Mucosa of gallbladder (tissue), 1 donor: Measurements from ENCODE around the gene CFL1. TPM values are rescaled to one million over a fixed set of nuclear protein-coding genes. Genes with fewer than 3 reads are reported as not detected.
A peak's percentile ranks its signal among the peaks of the same experiment; 100 is the strongest.
"Not testable (repeated sequence)": the region's sequence is repeated elsewhere in the genome, so short reads cannot be mapped to it uniquely, and the experiment has no call there.

ENCODE experiments used
- DNase-seq: peaks from one replicate; pipeline ENCODE4 v3.0.0-alpha.2; 2020; ENCODE audit warnings: low spot score
- total RNA-seq: library from RNA; stranded (reverse); gene quantifications from one replicate; pipeline ENCODE4 v1.2.1, GENCODE V29; 2021
- donor health status: DM: no; HTN: no; CAD: no.

CFL1 gene
- total RNA-seq = 692 TPM

GRCh38 chr11:65857853-65858680, at the start of gene CFL1:
Gene CFL1 (minus strand): TSS chr11:65858180. CDS start chr11:65858099, 81 bp downstream.
- peak; percentile 99 for DNase-seq

DNA sequence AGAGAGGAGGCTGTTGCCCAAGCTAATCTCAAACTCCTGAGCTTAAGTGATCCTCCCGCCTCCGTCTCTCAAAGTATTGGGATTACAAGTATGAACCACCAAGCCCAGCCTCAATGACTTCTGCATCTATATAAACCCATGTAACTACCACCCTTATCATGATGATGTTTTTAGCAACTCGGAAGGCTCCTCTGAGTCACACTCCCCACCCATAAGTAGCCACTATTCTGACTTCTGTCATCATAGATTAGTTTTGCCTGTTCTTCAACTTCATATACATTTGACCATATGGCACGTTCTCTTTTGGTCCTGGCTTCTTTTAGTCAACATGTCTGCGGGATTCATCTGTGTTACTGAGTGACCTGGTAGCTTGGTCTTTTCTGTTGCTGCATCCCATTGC, 48.6 kb upstream of the CFL1 start:
- DNase-seq = no peak

GRCh38 chr11:65903715-65904114, 45.7 kb upstream of the CFL1 start:
- DNase-seq = no peak

DNA sequence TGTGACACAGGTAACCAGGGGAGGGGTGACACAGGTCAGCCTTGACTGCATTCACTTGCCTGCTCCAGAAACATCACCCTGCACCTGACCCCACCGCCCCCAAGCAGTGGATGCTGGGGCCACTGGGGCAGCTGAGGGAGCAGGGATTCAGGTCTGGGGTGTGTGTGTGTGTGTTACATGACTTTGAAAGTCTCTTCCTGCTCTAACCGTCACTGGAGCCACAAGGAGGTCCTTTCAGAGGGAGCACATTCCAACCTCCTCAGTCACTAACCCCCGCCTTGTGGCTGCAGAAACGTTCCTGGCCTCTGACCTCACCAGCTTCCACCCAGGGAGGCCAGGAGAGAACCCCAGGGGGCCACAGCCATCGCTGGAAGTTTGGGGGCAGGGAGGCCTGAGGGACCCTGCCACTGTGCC, 45.1 kb upstream of the CFL1 start:
- no peak for DNase-seq

DNA sequence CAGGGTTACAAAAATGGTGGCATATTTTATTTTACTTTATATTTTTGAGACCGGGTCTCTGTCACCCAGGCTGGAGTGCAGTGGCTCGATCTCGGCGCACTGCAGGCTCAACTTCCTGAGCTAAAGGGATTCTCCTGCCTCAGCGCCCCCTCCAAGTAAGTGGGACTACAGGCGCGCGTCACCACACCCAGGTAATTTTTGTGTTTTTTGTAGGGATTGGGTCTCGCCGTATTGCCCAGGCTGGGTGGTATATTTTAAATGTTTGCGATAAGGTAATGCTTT, 42.9 kb upstream of the CFL1 start:
- no peak for DNase-seq

DNA sequence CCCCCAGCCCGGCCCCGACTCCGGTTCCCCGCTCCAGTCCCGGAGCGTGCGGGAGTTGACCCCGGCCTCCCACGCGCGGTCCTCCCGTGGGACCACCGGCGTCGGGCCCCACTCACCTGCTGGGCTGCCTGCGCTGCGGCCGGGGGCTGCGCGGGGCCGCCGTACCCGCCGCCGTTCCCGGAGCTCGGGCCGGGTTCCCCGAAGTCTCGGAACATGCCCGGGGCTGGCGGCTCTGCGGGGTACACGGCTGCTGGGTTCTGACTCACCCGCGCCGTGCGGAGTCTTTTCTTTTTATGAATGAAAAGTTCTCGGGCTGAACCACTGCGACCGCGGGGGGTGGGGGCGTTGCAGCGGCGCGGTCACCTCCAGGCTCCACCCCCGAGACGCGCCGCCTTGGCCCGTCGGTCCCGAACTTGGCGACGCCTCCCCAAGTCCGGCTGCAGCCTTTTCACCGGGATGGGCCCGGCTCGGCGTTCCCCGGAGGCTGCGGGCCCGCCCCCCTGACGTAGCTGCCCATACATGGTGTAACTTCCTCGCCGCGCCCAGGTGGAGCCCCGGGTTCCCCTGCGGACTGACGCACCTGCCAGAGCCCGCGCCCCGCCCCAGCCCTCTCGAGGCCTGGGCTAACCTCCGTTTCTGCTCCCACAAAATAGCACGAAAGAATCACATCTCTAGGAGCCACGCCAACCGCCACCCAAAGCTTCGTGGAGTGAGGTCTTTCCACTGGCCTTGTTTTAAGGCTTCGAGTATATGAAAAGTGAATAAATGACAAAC, 42.3 kb upstream of the CFL1 start, which contains the start of gene FOSL1:
Gene FOSL1 (minus strand): TSS at position 264 of the 774 bp plus-strand sequence. CDS start 49 bp downstream, at position 215.
- DNase-seq = peak; percentile 88

- no peak for DNase-seq
These were observed 41.6 kb upstream of the CFL1 start for GRCh38 chr11:65899356-65900124.

- no peak for DNase-seq
These were observed 40.8 kb upstream of the CFL1 start for GRCh38 chr11:65898656-65899355.

- DNase-seq = no peak
These were observed 39.1 kb upstream of the CFL1 start for GRCh38 chr11:65897020-65897471.

- DNase-seq = no peak
These were observed 38.3 kb upstream of the CFL1 start for GRCh38 chr11:65896034-65896999.

GRCh38 chr11:65895482-65895981, 37.6 kb upstream of the CFL1 start:
- no peak for DNase-seq

GRCh38 chr11:65894034-65894591, 36.1 kb upstream of the CFL1 start:
- no peak for DNase-seq

GRCh38 chr11:65892661-65893317, 34.8 kb upstream of the CFL1 start:
- DNase-seq = no peak

DNA sequence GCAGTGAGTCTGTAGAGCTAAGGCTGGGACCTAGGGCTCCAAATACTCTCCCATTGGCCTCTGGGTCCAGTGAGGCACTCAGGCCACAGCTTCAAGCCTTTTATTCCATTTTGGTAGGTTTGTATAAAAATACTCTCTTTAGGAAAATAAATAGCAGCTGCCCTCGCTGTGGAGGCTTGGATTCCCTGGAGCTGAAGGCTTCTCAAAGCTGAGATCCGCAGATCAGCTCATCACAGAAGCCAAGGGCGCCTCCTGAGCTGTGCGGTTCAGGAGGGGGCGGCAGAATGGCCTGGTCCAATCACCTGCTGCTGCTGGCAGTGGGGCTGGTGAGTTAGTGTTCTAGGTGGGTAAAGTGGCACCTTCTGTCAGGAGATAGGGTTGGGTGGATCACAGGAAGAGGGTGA, 34.2 kb upstream of the CFL1 start:
- not testable (repeated sequence) for DNase-seq

DNA sequence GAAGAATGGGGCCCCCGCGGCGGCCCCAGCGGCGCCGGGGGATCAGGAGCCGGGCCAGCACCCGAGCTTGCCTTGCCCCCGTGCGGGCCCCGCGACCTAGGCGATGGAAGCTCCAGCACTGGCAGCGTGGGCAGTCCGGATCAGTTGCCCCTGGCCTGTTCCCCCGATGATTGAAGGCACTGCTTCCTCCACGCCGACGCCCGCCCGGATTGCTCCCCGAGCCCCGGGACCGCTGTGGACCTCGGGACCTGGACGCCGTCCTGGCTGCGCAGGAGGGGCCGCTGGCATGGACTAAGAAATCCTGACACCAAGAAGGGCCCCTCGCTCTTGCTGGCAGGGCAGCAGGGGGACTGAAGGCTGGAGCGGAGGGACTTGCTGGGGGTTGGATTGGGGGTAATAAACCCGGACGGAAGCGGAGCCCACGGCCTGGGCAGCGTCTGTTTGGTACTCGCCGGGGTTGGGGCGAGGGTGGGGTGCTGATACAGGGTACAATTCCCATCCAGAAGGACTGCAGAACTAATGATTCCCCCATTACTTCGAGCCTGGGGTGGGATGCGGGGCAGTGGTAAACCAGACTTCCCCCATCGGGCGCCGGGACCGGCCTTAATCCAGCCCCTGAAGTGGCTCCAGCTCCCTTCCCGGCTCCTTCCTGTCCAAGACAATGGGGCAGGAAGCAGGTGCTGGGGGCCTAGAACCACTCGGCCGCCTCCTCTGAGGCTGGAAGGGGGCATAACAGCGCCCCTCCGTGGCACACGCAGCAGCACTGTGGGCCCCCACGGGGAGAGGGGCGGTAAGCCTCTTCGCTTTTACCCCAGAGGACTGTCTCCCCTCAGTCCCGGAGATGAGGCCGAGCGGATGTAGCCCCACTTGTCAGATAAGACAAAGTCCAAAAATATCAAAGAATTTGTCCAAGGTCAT, 33.5 kb upstream of the CFL1 start:
- no peak for DNase-seq

DNA sequence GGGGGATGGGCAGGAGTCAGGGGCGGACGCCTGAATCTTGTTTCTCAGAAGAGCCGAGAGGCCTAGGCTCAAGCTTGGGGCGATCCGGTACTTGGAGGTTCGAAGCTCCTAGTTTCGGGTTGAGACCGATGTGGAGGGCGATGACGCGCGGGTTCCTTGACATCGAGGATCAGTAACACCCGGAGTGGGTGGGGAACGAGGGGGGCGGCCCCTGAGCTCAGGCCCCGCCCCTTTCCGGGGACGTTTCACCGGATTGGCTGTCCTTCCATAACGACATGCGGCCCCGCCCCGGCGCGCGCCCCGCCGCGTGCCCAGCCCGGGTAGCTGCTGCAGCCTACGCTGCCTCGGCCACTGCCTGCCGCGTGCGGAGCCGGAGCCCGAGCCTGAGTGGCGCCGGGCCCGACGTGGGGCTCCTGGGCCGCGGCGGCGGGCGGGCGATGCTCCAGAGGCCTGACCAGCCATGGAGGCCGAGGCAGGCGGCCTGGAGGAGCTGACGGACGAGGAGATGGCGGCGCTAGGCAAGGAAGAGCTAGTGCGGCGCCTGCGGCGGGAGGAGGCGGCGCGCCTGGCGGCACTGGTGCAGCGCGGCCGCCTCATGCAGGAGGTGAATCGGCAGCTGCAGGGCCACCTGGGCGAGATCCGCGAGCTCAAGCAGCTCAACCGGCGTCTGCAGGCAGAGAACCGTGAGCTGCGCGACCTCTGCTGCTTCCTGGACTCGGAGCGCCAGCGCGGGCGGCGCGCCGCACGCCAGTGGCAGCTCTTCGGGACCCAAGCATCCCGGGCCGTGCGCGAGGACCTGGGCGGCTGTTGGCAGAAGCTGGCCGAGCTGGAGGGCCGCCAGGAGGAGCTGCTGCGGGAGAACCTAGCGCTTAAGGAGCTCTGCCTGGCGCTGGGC, 32.6 kb upstream of the CFL1 start, which contains the start of gene CCDC85B:
Gene CCDC85B (plus strand): TSS at position 350 of the 895 bp plus-strand sequence. CDS start 111 bp downstream, at position 461.
- peak; percentile 99 for DNase-seq
